Endothelial cell of umbilical vein (primary cell): Measurements from ENCODE around the gene C17orf67. TPM values are rescaled to one million over a fixed set of nuclear protein-coding genes. Genes with fewer than 3 reads are reported as not detected.
A peak's percentile ranks its signal among the peaks of the same experiment; 100 is the strongest.

Source experiments
- BruUV-seq: library from RNA; stranded (reverse); fragments of 400-500 nt; replicated peaks from 2 replicates; lab custom pipeline; 2021; lab: Mats Ljungman, UMichigan
- CTCF ChIA-PET: fragments of 300-600, 350-600 bp; sonication (Branson Sonifier 250); formaldehyde crosslinking; loops from one replicate; lab custom pipeline; 2021; ENCODE audit warnings: antibody characterized with exemption, inconsistent platforms; lab: Charles Lee
- POLR2A ChIA-PET: fragments of 300-600, 350-600 bp; sonication (Branson Sonifier 250); formaldehyde crosslinking; loops from one replicate; lab custom pipeline; 2021; ENCODE audit warnings: antibody characterized with exemption, inconsistent platforms; lab: Charles Lee
- DNase-seq: peaks from one replicate; pipeline ENCODE4 v3.0.0-alpha.2; 2011; ENCODE audit warnings: low read depth, low spot score
- FAIRE-seq: peaks from 2 replicates; lab custom pipeline; 2011; peaks lifted over from hg19 to GRCh38; lab: Jason Lieb, UNC
- H2AFZ ChIP-seq: 2 replicates; pipeline ENCODE4 v1.6.0; 2012; ENCODE audit warnings: low read depth, low read length, control low read depth, inconsistent platforms
- H3K27ac ChIP-seq: 2 replicates; pipeline ENCODE4 v1.5.1; 2011; ENCODE audit warnings: low read depth, mild to moderate bottlenecking, control low read depth, low read length, moderate library complexity; ENCODE audit not compliant: insufficient read depth
- H3K27me3 ChIP-seq, 2 experiments: 2 replicates each; pipeline versions ENCODE4 v1.6.0 to v1.6.1; 2011; ENCODE audit warnings: low read length in 2 of 2, mixed read lengths in 1 of 2; ENCODE audit not compliant: control insufficient read depth in 2 of 2, insufficient read depth in 2 of 2
- H3K36me3 ChIP-seq, 2 experiments: 2 replicates in 1 of 2; 3 replicates in 1 of 2; pipeline ENCODE4 v1.5.1; 2011; ENCODE audit warnings: low read length in 2 of 2, mild to moderate bottlenecking in 1 of 2, moderate library complexity in 1 of 2; ENCODE audit not compliant: control insufficient read depth in 2 of 2, insufficient read depth in 2 of 2; ENCODE audit errors: extremely low read depth in 1 of 2
- H3K4me1 ChIP-seq: 3 replicates; pipeline ENCODE4 v1.5.1; 2011; ENCODE audit warnings: mild to moderate bottlenecking, low read length; ENCODE audit not compliant: control insufficient read depth, insufficient read depth; ENCODE audit errors: extremely low read depth
- H3K4me2 ChIP-seq: 2 replicates; pipeline ENCODE4 v1.6.1; 2011; ENCODE audit warnings: low read length, control low read depth, mixed read lengths; ENCODE audit not compliant: insufficient read depth
- H3K4me3 ChIP-seq, 3 experiments: fragments of 200-600 bp in 1 of 3; sonication (generic), shearing (Covaris generic) in 1 of 3; replicated peaks in 1 of 3; 2 replicates each; pipeline ENCODE4 v1.5.1; 2011 to 2016; ENCODE audit warnings: control low read depth in 3 of 3, low read length in 3 of 3, mild to moderate bottlenecking in 2 of 3, inconsistent platforms in 1 of 3, low read depth in 1 of 3, moderate library complexity in 1 of 3; ENCODE audit not compliant: insufficient read depth in 1 of 3
- H3K79me2 ChIP-seq: 2 replicates; pipeline ENCODE4 v1.6.0; 2012; ENCODE audit warnings: low read length, inconsistent platforms; ENCODE audit not compliant: control insufficient read depth, insufficient read depth
- H3K9ac ChIP-seq: replicated peaks from 2 replicates; pipeline ENCODE3; 2011; ENCODE audit warnings: low read length, control low read depth; ENCODE audit not compliant: insufficient read depth; ENCODE audit errors: extremely low read depth
- H3K9me1 ChIP-seq: replicated peaks from 3 replicates; pipeline ENCODE4 v1.6.0; 2011; ENCODE audit warnings: mild to moderate bottlenecking, low read length; ENCODE audit not compliant: control insufficient read depth, insufficient read depth; ENCODE audit errors: extremely low read depth
- H3K9me3 ChIP-seq: replicated peaks from 2 replicates; pipeline ENCODE4 v1.5.1; 2012; ENCODE audit warnings: low read length, inconsistent platforms; ENCODE audit not compliant: control insufficient read depth, insufficient read depth
- H4K20me1 ChIP-seq: replicated peaks from 2 replicates; pipeline ENCODE3; 2011; ENCODE audit warnings: mild to moderate bottlenecking, low read length; ENCODE audit not compliant: control insufficient read depth, insufficient read depth; ENCODE audit errors: extremely low read depth
- GATA2 ChIP-seq: IDR thresholded peaks from 2 replicates; pipeline ENCODE4 v1.7.0; 2011; ENCODE audit warnings: low read depth, mild to moderate bottlenecking, moderate library complexity, mixed read lengths, low read length; ENCODE audit not compliant: insufficient read length, insufficient read depth
- JUN ChIP-seq: IDR thresholded peaks from 2 replicates; pipeline ENCODE4 v1.6.1; 2011; ENCODE audit warnings: borderline replicate concordance, low read depth; ENCODE audit not compliant: insufficient read length, insufficient read depth
- MAX ChIP-seq: IDR thresholded peaks from 2 replicates; pipeline ENCODE4 v1.6.1; 2011; ENCODE audit not compliant: insufficient read depth, insufficient read length
- dilution Hi-C: fragments of 300-500 bp; cut with MboI; formaldehyde crosslinking; loops from one replicate; pipeline ENCODE4 v1.15.0; 2019; ENCODE audit warnings: low sequenced_read_pairs; ENCODE audit not compliant: extremely low pct_ligation_motif_present
- intact Hi-C: fragments of 100-400 bp; cut with micrococcal nuclease; formaldehyde crosslinking; loops from one replicate; pipeline ENCODE4 v1.10.0; 2022
- polyA plus RNA-seq, 4 experiments: library from polyadenylated mRNA; depleted of rRNA in 3 of 4; stranded (reverse) in 3 of 4; unstranded in 1 of 4; fragments of >200 nt; gene quantifications; 2 replicates each; pipeline versions ENCODE4 v1.2.1 to v1.2.3, GENCODE V29; 2011 to 2012; ENCODE audit warnings: missing spikeins in 1 of 4
- total RNA-seq: library from RNA; stranded (reverse); gene quantifications from 2 replicates; pipeline ENCODE4 v1.2.3, GENCODE V29; 2021
- TF ChIP-seq, protein P1 (sequence below), 2 donors: IDR thresholded peaks; 1 replicate in 1 of 2; 2 replicates in 1 of 2; pipeline ENCODE4 v1.5.1; 2011; ENCODE audit warnings: low read length in 2 of 2, mild to moderate bottlenecking in 2 of 2, moderate library complexity in 2 of 2, control low read depth in 1 of 2, inconsistent platforms in 1 of 2, low read depth in 1 of 2; ENCODE audit not compliant: insufficient read depth in 1 of 2; ENCODE audit errors: extremely low read depth in 1 of 2

Gene C17orf67
- total and polyA plus RNA-seq, 2 donors (not counting 3 experiments of a cell fraction or from before 2014, with no cell fraction given): 1.9 to 5.8 TPM

GRCh38 chr17:56838687-56839086 lies 5.0 kb upstream of the C17orf67 start:
- DNase-seq: peak; percentile 51
- POLR2A ChIA-PET: no interaction called here

More at GRCh38 chr17:56838687-56839086, 5.0 kb upstream of the C17orf67 start:
- Histone ChIP-seq H3K4me1 (peaks cover 42% of the 10 kb centered on the region), H2AFZ (no peak overlapping the region), H3K36me3 (no peaks in the 10 kb centered on the region), H3K79me2 (peaks cover 11% of the 10 kb centered on the region), H3K27ac (peak overlapping the region; percentile 62), H3K9me1 (no peaks in the 10 kb centered on the region), H3K27me3 (no peaks in the 10 kb centered on the region), H3K4me3 (no peak overlapping the region), H3K9me3 (no peaks in the 10 kb centered on the region), H3K9ac (no peak overlapping the region), H3K4me2 (peak overlapping the region; percentile 35), H4K20me1 (no peaks in the 10 kb centered on the region)
- no peak for FAIRE-seq
- intact Hi-C loops: loop anchor here (5.0 kb wide), 1 partner anchor 1086 kb away; the partner anchor contains the start of gene PCTP
- TF ChIP-seq GATA2 (no peak), JUN (peak; percentile 55), MAX (no peak)
- TF ChIP-seq, protein P1, sequence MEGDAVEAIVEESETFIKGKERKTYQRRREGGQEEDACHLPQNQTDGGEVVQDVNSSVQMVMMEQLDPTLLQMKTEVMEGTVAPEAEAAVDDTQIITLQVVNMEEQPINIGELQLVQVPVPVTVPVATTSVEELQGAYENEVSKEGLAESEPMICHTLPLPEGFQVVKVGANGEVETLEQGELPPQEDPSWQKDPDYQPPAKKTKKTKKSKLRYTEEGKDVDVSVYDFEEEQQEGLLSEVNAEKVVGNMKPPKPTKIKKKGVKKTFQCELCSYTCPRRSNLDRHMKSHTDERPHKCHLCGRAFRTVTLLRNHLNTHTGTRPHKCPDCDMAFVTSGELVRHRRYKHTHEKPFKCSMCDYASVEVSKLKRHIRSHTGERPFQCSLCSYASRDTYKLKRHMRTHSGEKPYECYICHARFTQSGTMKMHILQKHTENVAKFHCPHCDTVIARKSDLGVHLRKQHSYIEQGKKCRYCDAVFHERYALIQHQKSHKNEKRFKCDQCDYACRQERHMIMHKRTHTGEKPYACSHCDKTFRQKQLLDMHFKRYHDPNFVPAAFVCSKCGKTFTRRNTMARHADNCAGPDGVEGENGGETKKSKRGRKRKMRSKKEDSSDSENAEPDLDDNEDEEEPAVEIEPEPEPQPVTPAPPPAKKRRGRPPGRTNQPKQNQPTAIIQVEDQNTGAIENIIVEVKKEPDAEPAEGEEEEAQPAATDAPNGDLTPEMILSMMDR (IDR thresholded peaks at IDR 0.05; ENCODE audit: extremely low read depth in 1 of 2, insufficient read depth in 1 of 2, low read depth in 1 of 2, low read length in 2 of 2): no peak
- BruUV-seq: no TSS peak
- CTCF ChIA-PET: interaction anchor here (1.5 to 7.8 kb wide), 2 partner anchors 19 to 71 kb away, joined by 4 to 71 read pairs; no protein-coding TSS in a partner anchor
- dilution Hi-C loops: no loop called here
